ENCODE data around the gene GPR161. TPM values are rescaled to one million over a fixed set of nuclear protein-coding genes. Genes with fewer than 3 reads are reported as not detected.
A peak's percentile ranks its signal among the peaks of the same experiment; 100 is the strongest.

Gene GPR161
- total and polyA plus RNA-seq, 9 donors = 7.4 to 23.4 (median 16.1) TPM

GRCh38 chr1:168119750-168120149, 17.0 kb downstream of the GPR161 start:
- Histone ChIP-seq H3K27me3 (no peaks in the 10 kb centered on the region), H3K4me1 (ENCODE audit: insufficient read depth) (peaks cover 13% of the 10 kb centered on the region), H3K9me3 (no peaks in the 10 kb centered on the region), H3K27ac (no peak overlapping the region), H3K36me3 (no peaks in the 10 kb centered on the region), H3K4me3 (no peak overlapping the region)
- 96 to 97% (median 97%) methylated on average over 4 of the region's 4 CpGs for WGBS, 3 donors
- no peak for DNase-seq
- TF ChIP-seq EP300 (IDR thresholded peaks at IDR 0.05) = no peak
- TF ChIP-seq, protein P1, sequence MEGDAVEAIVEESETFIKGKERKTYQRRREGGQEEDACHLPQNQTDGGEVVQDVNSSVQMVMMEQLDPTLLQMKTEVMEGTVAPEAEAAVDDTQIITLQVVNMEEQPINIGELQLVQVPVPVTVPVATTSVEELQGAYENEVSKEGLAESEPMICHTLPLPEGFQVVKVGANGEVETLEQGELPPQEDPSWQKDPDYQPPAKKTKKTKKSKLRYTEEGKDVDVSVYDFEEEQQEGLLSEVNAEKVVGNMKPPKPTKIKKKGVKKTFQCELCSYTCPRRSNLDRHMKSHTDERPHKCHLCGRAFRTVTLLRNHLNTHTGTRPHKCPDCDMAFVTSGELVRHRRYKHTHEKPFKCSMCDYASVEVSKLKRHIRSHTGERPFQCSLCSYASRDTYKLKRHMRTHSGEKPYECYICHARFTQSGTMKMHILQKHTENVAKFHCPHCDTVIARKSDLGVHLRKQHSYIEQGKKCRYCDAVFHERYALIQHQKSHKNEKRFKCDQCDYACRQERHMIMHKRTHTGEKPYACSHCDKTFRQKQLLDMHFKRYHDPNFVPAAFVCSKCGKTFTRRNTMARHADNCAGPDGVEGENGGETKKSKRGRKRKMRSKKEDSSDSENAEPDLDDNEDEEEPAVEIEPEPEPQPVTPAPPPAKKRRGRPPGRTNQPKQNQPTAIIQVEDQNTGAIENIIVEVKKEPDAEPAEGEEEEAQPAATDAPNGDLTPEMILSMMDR (IDR thresholded peaks at IDR 0.05) = no peak
- TF ChIP-seq POLR2A (IDR thresholded peaks at IDR 0.05) = no peak
- intact Hi-C loops (cut with DNase I) = no loop called here

DNA sequence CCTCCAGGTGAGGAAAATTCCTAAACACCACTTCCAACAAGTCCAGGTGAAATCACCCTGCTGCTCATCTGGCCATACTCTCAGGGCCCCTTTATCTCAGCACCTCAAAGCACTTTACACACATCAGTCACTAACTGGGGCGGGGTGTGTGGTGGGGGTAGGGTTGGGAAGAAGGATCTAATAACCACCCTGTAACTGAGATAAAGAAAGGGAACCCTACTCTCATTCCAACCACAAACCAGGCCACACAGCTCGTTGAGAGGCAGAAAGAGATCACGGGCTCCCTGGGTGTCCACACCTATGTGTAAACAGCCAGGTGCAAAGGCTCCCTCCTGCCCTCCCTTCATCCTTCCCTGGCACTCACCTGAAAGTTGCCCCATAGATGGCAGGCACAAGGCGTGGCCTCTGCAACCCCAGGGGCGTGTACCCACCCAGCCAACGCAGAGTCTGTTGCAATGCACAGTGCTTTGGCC, 20.4 kb downstream of the GPR161 start:
- TF ChIP-seq POLR2A (IDR thresholded peaks at IDR 0.05) (no peak), EP300 (IDR thresholded peaks at IDR 0.05) (no peak)
- TF ChIP-seq, protein P1 (IDR thresholded peaks at IDR 0.05) = no peak
- Histone ChIP-seq H3K27me3 (no peaks in the 10 kb centered on the region), H3K36me3 (no peaks in the 10 kb centered on the region), H3K27ac (no peak overlapping the region), H3K4me1 (ENCODE audit: insufficient read depth) (peaks cover 7% of the 10 kb centered on the region), H3K4me3 (no peak overlapping the region), H3K9me3 (no peaks in the 10 kb centered on the region)
- intact Hi-C loops (cut with DNase I) = no loop called here
- DNase-seq = no peak
- WGBS, 3 donors = 89 to 94% (median 94%) methylated on average over 6 of the region's 6 CpGs

DNA sequence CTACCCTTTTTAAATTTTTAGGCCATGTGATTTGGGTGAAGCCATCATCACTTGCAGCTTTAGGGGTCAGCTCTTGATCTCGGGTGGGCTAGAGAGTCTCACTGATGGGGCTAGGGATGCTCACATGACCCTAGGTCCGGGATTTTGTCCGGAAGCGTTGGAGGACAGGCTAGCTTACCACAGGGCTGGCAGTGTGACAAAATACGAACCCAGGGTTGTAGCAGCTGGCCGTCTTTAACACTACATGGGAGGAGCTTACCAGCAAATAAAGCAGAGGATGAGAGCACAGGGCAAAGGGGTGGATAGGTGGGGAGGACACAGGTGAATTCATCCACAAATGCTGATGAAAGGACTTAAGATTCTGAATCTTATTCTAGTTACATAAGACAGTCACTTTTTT, 21.9 kb downstream of the GPR161 start:
- H3K9me3 ChIP-seq = no peaks in the 10 kb centered on the region
- H3K36me3 ChIP-seq = no peaks in the 10 kb centered on the region
- intact Hi-C loops (cut with DNase I) = no loop called here
- no peak overlapping the region for H3K4me3 ChIP-seq
- H3K27ac ChIP-seq = no peak overlapping the region
- H3K4me1 ChIP-seq (ENCODE audit: insufficient read depth) = peaks cover 2% of the 10 kb centered on the region
- no peaks in the 10 kb centered on the region for H3K27me3 ChIP-seq
- DNase-seq = peak in 3 of 5 donors; percentile 42 to 47 (median 42)
- TF ChIP-seq EP300 (IDR thresholded peaks at IDR 0.05) = no peak
- TF ChIP-seq, protein P1 (IDR thresholded peaks at IDR 0.05) = no peak
- TF ChIP-seq POLR2A (IDR thresholded peaks at IDR 0.05) = no peak
- WGBS, 3 donors = 16 to 23% (median 18%) methylated on average over 6 of the region's 6 CpGs

GRCh38 chr1:168112673-168113305, 23.9 kb downstream of the GPR161 start:
- no peaks in the 10 kb centered on the region for H3K27me3 ChIP-seq
- no peak for TF ChIP-seq POLR2A (IDR thresholded peaks at IDR 0.05)
- TF ChIP-seq, protein P1 (IDR thresholded peaks at IDR 0.05) = no peak
- no peak for TF ChIP-seq EP300 (IDR thresholded peaks at IDR 0.05)
- H3K4me1 ChIP-seq (ENCODE audit: insufficient read depth) = peaks cover 2% of the 10 kb centered on the region
- WGBS, 3 donors = 90 to 96% (median 93%) methylated on average over 6 of the region's 6 CpGs
- no peak overlapping the region for H3K27ac ChIP-seq
- intact Hi-C loops (cut with DNase I) = no loop called here
- H3K36me3 ChIP-seq = no peaks in the 10 kb centered on the region
- no peak overlapping the region for H3K4me3 ChIP-seq
- no peaks in the 10 kb centered on the region for H3K9me3 ChIP-seq
- DNase-seq = no peak
